AG04450 (cell line): ENCODE results near the gene SLC12A2. TPM values are rescaled to one million over a fixed set of nuclear protein-coding genes. Genes with fewer than 3 reads are reported as not detected.

ENCODE experiments used
- CTCF ChIA-PET: fragments of 300-600, 350-600 bp; formaldehyde crosslinking; extraction: SDS; loops from one replicate; lab custom pipeline; 2022; ENCODE audit warnings: antibody characterized with exemption, inconsistent platforms; lab: Charles Lee
- POLR2A ChIA-PET: fragments of 350-600 bp; formaldehyde crosslinking; extraction: SDS; loops from one replicate; lab custom pipeline; 2021; ENCODE audit warnings: antibody characterized with exemption, inconsistent platforms; lab: Yijun Ruan, JAX
- DNase-seq: peaks from one replicate; pipeline ENCODE4 v3.0.0-alpha.2; 2011; ENCODE audit warnings: low read depth, low spot score
- H3K27ac ChIP-seq: one replicate; pipeline ENCODE4 v1.5.1; 2012; ENCODE audit warnings: low read depth, low read length, control low read depth
- H3K27me3 ChIP-seq: one replicate; pipeline ENCODE4 v1.6.0; 2012; ENCODE audit warnings: low read length; ENCODE audit not compliant: control insufficient read depth, insufficient read depth
- H3K4me3 ChIP-seq: 2 replicates; pipeline ENCODE4 v1.5.1; 2011; ENCODE audit warnings: mild to moderate bottlenecking, low read depth, low read length, control low read depth
- H3K9me3 ChIP-seq: 2 replicates; pipeline ENCODE4 v1.5.1; 2012; ENCODE audit warnings: low read length; ENCODE audit not compliant: control insufficient read depth, insufficient read depth
- CTCF ChIP-seq: IDR thresholded peaks from 2 replicates; pipeline ENCODE4 v1.5.1; 2011; ENCODE audit warnings: low read depth, low read length, control low read depth, inconsistent platforms
- polyA minus RNA-seq: library from RNA; depleted of rRNA, polyadenylated mRNA; stranded (reverse); fragments of >200 nt; gene quantifications from 2 replicates; pipeline ENCODE4 v1.2.3, GENCODE V29; 2011; rRNA and poly(A)+ RNA removed
- polyA plus RNA-seq: library from polyadenylated mRNA; depleted of rRNA; stranded (reverse); fragments of >200 nt; gene quantifications from 2 replicates; pipeline ENCODE4 v1.2.3, GENCODE V29; 2011; rRNA removed

Gene SLC12A2
- polyA plus RNA-seq (7.0 and 10.5 TPM in 2 replicates), polyA minus RNA-seq (12.4 and 25.1 TPM in 2 replicates)

DNA sequence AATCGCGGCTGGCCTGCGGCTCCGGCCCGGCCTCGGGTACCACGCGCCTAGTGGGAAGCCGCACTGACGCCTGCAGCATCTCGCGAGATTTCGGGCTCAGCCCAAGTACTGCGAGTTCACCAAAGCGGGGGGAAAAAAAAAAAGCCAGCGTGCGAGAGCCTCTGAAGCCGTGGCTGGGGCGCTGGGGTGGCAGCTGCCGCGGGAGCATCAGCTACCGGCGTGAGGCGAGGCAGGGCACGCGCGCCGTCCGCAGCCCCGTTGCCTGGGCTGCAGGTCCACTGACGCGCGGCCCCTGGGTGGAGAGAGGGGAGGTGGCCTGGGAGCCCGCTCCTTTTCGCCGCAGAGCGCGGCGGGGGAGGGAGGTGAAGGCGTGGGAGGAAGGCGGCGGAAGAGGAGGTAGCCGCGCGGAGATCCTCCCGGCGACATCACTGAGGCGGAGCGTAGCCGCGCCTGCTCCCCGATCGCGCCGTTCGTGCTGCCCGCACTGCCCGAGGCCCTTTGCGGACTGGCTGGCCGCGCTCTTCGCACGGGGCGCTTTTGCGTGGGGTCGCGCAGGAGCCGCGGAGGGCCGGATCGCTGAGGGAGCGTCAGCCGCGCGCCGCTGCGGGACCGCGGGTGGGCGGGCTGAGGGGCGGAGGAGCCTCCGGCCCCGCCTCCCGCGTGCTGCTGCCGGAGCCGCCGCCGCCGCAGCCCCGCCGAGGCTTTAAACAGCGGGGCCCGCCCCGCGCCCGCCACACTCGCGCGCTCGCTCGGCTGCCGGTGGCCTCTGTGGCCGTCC, at the start of gene SLC12A2:
Gene SLC12A2 (plus strand): TSS at position 734 of the 778 bp plus-strand sequence. CDS start 189 bp downstream, outside the sequence.
- H3K27ac ChIP-seq, result peak within 1 kb of the TSS; percentile 76
- TF ChIP-seq CTCF, result no peak
- peak; percentile 92 for DNase-seq
- CTCF ChIA-PET, result interaction anchor here (1.5 kb wide), 1 partner anchor 118 kb away, joined by 4 read pairs; no protein-coding TSS in a partner anchor
- H3K9me3 ChIP-seq, result no peaks in the 10 kb centered on the region; the same call in 1 of the 2 replicates
- H3K4me3 ChIP-seq, result peak within 1 kb of the TSS; percentile 87
- POLR2A ChIA-PET, result interaction anchor here (0.6 to 1.2 kb wide), 4 partner anchors 86 to 329 kb away, joined by 3 to 4 read pairs (median 3); no protein-coding TSS in a partner anchor
- H3K27me3 ChIP-seq, result no peaks in the 10 kb centered on the region

- POLR2A ChIA-PET, result no interaction called here
- no peak for DNase-seq
- Histone ChIP-seq H3K27me3 (no peaks in the 10 kb centered on the region), H3K27ac (no peak overlapping the region), H3K4me3 (no peak overlapping the region), H3K9me3 (no peaks in the 10 kb centered on the region)
- TF ChIP-seq CTCF, result no peak
- CTCF ChIA-PET, result no interaction called here
These were observed 47.9 kb upstream of the SLC12A2 start for GRCh38 chr5:128035689-128036088.

GRCh38 chr5:128036950-128037349, 46.6 kb upstream of the SLC12A2 start:
- ChIA-PET CTCF (no interaction called here), POLR2A (no interaction called here)
- no peak for DNase-seq
- Histone ChIP-seq H3K27me3 (no peaks in the 10 kb centered on the region), H3K9me3 (no peaks in the 10 kb centered on the region), H3K27ac (no peak overlapping the region), H3K4me3 (no peak overlapping the region)
- TF ChIP-seq CTCF, result no peak

- DNase-seq, result peak; percentile 11
- CTCF ChIA-PET, result no interaction called here
- Histone ChIP-seq H3K27me3 (no peaks in the 10 kb centered on the region), H3K27ac (no peak overlapping the region), H3K4me3 (no peak overlapping the region), H3K9me3 (no peaks in the 10 kb centered on the region)
- POLR2A ChIA-PET, result no interaction called here
- no peak for TF ChIP-seq CTCF
These were observed 44.9 kb upstream of the SLC12A2 start for GRCh38 chr5:128038643-128039042.

GRCh38 chr5:128040927-128041326, 42.6 kb upstream of the SLC12A2 start:
- POLR2A ChIA-PET, result no interaction called here
- no peak for TF ChIP-seq CTCF
- Histone ChIP-seq H3K9me3 (no peaks in the 10 kb centered on the region), H3K27ac (no peak overlapping the region), H3K4me3 (no peak overlapping the region), H3K27me3 (no peaks in the 10 kb centered on the region)
- CTCF ChIA-PET, result no interaction called here
- DNase-seq, result no peak
